ENCODE data around the gene LY9.

DNA sequence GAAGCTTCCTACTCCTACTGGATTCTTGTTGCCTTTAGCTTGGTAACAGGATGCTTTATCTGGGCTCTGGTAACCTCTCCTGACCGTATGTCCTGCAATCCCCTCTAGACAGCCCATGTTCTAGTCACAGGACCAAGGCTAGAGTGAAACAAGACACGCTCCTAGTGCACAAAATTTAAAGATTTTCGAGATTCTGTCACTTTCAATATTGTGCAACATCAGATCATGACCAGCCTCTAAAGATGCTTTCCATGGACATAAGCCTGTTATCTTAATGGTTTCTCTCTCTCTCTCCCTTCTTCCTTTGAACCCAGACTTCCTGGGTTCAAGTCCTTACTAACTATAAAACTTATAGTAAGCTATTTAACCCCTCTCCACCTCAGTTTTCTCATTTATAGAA lies 1.6 kb upstream of the LY9 start:
- no peak for TF ChIP-seq CTCF (IDR thresholded peaks at IDR 0.05)
- no peak for TF ChIP-seq POLR2A (IDR thresholded peaks at IDR 0.05)

Data from lower leg skin (tissue), 3 donors.